ENCODE results near the gene GNG2. TPM values are rescaled to one million over a fixed set of nuclear protein-coding genes. Genes with fewer than 3 reads are reported as not detected.

GNG2 gene
- total RNA-seq, 1 donor from 2014 or later: 20.9 TPM

DNA sequence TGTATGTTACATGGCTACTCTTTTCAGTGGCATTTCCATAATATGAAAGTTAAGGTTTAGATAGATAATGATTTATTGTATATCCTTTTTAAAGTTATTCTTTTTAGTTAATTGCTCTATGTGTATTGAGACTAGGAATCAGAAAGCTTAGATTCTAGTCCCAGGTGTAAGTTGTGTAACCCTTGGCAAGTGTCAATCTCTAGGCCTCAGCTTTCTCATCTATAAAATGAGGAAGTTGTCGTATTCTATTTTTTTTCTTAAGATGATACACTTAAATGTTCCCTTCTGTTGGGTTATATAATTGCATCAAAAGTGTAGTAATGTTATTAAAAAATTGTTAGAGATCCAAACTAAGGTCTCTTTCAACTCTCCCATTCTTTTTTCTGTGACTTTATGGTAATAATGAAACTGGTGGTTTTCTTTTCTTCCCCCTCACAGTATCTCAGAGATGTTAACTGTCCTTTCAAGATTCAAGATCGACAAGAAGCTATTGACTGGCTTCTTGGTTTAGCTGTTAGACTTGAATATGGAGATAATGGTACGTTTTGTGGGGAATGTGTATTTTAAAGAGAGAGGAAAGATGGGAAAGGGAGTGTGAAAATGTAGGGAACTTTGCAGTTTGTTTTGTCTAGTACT lies 133.0 kb downstream of the GNG2 start:
- no peak for DNase-seq (ENCODE audit: low spot score)

DNA sequence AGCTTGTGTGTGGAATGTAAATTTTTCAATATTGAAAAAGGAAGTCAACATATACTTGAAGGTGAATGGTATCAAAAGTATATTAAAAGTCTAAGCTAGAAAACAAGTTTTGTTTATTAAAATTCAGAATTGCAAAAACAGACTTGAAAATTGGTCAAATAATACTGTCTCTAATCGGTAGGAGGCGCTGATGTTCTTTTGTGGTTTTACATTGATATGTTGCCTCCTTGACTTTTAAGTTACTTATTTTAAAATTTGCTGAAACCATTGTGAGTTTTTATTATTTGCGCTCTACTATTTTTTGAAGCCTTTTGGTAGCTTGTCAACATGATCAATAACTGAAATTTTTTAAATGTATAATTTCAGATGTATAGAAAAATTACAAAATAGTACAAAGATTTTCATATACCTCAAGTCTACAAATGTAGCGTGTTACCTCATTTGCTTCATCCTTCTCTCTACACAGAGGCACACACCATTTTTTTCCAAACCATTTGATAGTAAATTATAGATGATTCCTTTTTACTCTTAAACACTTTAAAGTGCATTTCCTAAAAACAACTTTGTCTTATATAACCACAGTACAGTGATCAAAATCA lies 135.8 kb downstream of the GNG2 start:
- peak; percentile 36 for DNase-seq (ENCODE audit: low spot score)

DNA sequence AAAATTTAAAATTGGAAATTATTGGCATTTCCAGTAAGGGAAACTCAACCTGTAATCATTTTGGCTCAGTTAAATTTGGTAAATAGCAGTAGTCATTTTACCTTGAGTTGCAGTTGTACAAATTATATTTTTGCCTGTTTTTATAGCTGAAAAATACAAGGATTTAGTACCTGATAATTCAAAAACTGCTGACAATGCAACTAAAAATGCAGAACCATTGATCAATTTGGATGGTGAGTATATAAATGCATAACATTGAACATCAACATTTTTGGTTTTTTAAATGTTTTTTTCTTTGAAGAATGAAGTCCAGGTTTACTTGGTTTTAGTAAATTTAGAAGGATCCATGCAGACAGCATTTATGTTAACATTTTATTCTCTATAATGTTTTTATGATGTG lies 137.9 kb downstream of the GNG2 start:
- DNase-seq (ENCODE audit: low spot score): no peak

DNA sequence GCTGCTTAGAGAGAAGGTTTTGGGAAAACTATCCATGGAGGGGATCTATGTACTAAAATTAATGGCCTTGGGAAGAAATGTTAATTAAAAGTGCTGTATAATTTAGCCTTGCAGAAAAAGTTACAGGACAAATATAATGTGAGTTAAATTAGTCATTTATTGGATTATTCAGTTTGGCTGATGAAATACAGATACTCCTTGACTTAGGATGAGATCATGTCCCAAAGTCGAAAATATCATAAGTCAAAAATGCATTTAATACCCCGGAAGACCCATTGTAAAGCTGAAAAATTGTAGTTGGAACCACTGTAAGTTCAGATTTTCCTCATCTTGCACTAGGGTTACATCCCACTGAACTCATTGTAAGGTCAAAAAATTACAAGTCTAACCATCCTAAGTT lies 138.7 kb downstream of the GNG2 start:
- no peak for DNase-seq (ENCODE audit: low spot score)

DNA sequence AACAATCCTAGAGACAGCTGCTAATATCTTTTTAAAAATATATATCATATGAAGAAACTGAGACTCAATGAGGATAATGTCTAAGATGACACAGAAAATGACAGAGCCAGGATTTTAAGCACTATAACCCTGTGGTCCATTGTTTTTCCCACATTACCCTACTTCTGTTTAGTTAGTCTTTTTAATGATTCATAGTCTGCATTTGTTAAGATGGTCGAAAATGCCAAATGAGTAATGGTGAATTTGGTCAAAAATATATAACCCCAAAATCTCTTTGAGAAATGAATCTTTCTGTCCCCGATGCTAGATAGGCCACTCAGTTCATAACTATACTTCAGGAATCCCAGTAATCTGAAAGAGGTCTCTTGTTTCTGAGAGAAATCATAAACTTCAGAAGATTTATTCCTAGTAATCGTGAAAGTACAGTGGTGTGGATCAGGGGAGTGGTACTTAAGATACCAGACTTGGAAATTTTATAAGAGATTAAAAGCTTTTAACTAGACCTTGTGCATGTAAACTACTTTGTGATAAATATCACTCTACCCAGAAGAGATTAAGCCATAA lies 139.7 kb downstream of the GNG2 start:
- DNase-seq (ENCODE audit: low spot score): no peak

DNA sequence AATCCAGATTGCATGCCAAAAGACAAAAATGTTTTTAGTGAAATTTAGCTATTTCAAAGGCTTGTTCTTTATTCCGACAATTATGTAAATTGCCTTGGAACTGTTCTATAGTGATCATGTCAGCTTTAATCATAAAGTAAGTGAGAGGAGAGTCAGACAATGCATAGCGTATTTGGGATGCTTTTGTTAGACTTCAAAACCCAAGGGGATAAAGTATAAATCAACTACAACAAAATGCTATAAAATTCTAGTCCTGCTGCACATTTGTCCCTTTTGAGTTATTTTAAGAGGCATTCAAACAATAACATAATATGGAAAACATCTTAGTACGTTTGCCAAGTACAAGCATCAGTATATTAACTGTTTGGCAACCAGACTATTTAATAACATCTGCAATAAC lies 140.3 kb downstream of the GNG2 start:
- no peak for DNase-seq (ENCODE audit: low spot score)

DNA sequence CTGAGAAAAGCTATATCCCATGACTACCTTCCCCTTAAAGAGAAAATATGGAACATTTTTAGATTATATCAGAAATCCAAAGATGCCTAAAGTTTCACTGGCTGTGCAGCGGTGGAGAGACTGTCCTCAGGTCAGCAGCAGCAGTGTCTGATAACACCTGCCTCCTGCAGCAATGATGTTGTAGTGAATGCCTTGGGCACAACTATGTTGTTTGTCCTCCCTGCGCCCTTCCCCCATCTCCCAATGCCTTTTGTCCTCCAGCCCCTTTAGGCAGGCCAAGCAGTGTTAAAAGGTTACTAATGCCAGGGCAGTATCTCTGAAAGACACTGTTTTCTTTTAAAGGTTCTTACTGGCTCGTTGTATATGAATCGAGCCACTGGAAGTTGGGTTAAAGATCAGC lies 142.1 kb downstream of the GNG2 start:
- no peak for DNase-seq (ENCODE audit: low spot score)

DNA sequence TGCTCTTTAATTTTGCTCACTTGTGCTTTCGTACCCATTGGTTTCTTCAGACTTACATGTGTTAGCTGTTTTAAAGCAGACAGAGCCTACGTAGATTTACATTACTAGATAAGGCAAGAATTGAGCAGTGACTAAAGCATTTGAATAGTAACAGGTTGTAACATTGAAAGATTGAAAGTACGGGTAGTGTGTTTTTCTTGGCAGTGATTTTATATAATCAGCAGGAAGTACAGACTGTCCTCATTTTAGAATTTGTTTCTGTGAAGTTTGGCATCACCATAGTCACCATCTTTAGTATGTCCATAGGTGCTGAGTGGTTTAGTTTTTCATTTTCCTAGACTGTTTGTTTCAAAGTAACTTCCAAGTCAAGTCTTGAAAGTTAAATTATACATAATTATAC lies 142.9 kb downstream of the GNG2 start:
- no peak for DNase-seq (ENCODE audit: low spot score)

DNA sequence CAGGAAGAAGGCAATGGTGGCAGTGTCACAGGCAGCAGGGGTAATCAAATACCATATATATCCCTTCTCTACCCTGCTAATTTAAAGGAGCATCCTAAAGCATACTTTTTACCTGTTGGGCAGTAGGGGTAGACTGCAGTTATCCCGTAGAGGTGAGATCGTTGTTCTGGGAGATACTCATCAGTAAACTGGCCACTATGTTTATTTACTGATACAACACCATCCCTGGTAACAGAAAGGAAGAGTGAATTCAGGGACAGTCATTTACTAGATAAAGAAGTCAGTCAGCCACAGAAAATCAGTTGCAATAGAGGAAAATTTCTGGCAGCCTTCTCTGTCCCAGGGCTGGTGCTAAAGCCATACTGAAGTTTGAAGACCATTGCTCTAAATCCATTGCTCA lies 145.2 kb downstream of the GNG2 start:
- no peak for DNase-seq (ENCODE audit: low spot score)

DNA sequence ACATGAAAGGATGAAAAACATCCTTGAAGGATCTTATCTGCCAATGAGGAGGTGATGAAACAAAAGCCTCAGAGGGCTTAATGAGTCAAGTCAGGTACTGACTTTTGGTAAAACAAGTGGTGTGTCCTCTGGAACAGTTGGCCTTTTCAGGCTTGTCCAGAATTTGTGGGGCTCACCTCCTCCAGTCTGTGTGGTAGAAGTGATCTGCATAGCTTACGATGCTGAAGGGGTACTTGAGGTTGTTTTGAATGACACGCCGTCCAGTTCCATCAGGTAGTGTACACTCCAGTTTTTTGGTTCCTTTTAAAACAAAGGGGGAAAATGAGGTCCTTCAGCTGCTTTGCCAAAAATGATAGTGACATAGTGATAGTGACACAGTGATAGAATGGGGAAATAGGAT lies 145.9 kb downstream of the GNG2 start:
- no peak for DNase-seq (ENCODE audit: low spot score)

DNA sequence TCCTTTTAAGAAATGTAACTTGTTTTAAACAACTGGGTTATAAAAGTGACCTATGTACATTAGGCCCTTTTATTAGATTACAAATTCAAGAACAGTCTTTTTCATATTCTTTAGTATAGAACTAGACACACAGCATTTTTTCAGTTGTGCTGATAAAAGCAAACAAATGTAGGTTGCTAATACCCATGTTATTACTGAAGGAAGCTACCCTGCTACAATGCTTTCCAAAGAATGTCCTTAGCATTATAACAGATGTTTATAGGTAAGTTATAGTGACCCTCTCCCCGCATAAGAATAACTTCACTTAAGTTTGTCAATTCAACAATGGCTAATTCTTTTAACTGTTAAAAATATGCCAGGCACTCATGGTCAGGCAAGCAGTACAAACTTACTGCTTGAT lies 146.8 kb downstream of the GNG2 start:
- no peak for DNase-seq (ENCODE audit: low spot score)

DNA sequence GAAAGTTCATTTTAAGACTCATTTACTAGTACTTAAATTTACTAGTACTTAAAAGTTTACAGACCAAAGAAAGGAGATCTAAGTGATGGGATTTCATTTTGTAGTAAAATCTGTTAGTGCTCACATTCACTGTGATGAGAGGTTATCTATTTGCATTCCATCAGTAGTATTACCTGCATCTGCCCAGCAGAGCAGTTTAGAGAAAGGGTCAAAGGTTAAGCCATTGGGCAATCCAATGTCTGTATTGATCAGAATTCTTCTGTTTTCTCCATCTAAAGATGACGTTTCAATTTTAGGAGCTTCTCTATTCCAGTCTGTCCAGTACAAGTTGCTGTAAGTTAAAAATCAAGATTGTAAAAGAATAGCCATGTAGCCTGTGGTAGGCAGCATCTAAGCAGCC lies 147.2 kb downstream of the GNG2 start:
- DNase-seq (ENCODE audit: low spot score): no peak

DNA sequence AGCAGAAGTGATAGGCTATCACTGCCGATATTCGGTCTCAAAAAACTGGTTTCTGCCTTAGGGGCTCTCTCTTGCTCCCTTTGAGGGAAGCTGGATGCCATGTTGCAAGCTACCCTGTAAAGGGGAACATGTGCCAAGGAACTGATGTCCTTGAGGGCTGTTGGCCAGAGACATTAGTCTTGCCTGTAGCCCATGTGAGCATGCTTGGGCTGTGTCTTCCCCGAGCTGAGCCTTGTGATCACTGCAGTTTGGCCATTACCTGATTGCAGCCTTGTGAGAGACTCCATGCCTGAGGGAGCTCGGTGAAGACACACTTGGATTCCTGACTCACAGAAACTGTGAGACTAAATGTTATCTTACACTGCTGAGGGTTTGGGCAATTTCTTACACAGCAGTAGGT lies 147.7 kb downstream of the GNG2 start:
- no peak for DNase-seq (ENCODE audit: low spot score)

DNA sequence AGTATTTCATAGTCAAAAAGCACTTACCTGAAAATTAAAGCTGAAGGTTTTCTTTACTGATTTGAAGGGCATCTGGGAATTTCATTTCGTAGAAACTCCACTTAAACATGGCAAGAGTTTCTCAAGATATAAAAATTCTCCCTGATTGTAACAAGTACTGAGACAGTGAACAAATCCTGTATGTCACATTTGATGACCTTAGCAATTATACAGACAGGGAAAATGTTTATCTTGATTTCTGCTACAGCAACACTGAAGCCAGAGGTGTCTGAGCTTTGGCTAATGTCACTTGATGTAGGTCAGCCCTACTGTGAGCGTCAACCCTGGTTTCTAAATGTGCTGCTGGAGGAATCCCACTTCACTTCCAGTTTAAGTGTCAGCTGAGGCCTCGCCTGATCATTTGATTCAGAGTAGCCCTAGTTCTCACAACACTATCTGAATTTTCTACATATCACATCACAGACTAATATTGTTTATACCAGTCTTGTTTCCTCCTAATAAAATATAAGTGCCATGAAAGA lies 149.8 kb downstream of the GNG2 start:
- DNase-seq (ENCODE audit: low spot score): no peak

DNA sequence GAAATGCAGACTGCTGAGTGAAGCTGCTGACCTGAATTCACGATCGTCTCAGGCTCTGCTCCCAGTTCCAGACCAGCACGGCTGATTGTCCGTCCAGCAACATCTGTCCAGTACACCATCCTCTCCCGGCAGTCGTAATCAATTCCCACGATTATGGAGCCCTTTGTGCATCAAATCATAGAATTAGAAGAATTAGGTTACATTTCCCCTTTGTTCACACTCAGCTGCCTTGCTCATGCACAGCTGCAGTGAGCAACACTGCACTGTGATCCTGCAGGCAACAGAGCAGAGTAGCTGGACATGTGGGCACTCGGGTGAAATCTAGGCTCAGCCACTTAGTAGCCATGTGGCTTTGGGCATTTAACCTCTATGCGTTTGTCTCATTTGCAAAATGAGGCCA lies 151.1 kb downstream of the GNG2 start:
- DNase-seq (ENCODE audit: low spot score): no peak

DNA sequence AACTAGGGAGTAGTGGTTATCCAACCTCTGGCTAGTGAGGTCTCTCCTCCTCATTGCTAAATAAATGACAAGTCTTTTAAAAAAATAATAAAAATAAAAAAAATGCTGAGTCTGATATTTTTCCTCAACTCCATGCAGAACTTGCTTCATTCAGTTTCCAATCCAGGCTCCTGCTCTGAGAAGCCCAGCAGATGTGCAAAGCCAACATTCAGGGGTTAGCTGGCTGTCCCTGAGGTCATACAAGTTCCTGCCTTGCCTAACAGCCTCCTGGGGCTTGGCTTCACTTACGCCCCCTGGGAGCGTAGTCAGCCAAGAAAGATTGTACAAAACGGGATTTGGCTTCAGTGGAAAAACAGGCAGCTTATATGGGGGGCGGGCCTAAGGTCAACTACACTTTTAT lies 152.2 kb downstream of the GNG2 start:
- DNase-seq (ENCODE audit: low spot score): no peak

DNA sequence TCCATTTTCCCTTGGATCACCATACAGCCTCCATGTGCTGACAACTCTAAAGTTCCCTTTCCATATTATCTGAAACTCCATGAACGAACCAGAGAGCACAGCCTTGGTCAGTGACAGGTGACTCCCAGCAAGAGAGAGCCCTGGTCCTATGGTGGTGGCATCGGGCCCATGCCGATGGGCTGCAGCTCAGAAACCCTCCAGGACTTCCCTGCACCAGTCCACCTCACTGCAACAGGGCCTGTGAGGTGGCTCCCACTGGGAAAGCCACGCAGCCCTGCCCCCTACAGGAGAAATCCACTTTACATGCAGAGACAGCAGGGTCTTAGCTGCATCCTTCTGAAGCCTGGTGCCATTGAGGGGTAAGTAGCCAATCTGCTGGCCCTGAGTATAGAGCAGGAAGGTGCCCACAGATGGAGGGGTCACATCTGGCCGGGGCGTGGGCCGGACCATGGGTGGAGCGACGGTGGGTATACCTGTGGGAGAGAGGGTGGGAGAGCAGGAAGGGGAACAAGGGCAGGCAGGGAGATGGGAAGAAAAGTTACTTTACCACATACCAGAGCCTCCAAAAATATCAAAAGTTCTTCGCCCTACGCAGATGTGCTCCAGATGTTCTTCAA lies 153.7 kb downstream of the GNG2 start:
- DNase-seq (ENCODE audit: low spot score): no peak

DNA sequence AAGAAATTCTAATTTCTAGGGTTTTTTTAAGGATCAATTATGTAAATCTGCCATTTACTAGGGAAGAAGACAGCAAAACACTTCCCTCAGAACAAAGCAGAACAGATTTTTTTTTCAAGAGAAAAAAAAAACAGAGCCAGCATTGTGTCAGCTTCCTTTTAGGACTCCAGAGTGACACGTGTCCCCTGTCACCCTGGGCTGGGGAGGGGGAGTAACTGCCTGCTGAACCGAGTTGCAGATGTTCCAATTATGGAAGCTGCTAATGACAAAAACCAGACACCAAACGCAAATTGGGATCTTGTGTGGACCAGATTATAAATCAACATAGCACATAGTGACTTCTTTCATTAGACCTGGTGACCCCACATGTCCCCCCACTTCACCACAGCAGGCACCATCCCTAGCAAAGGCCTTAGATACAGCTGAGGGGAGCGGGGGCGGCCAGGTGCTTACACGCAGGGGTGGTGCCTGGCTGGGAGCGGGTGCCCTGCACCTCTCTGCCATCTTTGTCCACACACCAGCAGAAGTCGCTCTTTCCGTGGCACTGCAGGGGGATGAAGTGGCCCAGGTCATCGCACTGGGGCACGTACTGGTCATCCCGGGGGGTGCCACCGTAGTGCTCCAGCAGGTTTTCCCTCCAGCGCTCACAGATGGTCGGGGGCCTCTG lies 154.3 kb downstream of the GNG2 start:
- DNase-seq (ENCODE audit: low spot score): no peak

DNA sequence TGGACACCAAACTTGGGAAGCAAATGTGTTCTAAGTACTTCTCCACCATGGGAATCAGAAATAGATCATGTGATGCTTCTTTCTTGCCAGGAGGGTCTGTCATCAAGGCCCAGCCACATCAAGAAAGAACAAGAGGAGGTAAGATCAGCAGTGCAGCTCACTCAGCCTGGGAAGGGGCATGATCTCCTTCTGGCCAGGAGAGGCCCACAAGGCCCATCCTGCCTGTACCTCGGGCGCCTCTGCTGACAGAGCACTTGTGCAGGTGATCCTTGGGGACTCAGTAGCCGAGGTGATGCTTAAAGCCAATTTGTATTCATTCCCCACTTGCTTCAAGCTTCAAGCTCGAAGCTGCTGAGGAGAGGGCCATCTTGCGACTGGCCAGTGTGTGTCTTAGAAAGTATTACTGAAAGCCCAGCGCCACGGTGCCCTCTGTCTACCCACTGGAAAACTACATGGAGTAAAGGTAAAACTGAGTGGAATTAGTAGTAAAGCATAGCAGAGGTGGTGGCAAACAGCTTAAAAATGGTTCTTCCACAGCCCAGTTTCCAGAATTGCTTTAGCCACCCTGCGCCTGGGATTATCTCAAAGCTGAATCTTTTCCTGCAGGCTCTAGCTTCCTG lies 155.1 kb downstream of the GNG2 start:
- no peak for DNase-seq (ENCODE audit: low spot score)

DNA sequence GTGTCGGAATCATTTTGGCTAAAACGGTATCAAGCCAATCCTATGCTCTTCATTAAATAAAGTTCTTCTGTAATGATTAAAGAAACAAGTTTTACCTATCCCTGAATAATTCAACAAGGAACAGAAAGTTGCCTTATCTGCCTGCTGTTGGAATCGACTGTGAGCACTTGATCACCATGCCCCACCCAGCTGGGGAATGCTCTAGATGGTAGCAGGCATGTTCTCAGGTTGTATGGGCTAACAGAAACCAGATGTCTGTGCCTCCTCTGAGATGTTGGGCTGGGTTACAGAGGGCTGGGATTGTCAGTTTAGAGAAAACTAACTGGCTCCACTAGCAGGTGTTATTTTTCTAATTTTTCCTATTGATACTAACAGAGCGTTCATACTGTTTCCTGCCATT lies 157.8 kb downstream of the GNG2 start:
- DNase-seq (ENCODE audit: low spot score): no peak

DNA sequence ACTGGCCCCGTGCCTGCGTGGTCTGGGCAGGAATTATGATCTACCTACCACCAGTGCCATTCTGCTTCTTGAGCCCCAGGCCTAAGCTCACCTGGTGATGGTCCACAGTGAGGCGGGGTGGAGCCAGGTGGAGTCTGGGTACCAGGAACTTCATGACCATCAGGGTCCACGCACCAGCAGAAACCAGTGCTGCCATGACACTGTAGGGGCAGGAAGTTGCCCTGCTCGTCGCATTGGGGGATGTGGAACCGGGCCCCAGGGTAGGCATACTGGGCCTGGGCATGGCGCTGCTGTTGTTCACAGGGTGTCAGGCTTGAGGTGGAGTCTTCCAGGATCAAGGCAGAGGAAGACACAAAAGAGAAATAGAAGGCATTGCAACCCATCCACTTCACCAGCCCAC lies 158.6 kb downstream of the GNG2 start:
- no peak for DNase-seq (ENCODE audit: low spot score)

All from umbilical cord (tissue), 2 donors.